ENCODE measurements around the gene AUTS2. TPM values are rescaled to one million over a fixed set of nuclear protein-coding genes. Genes with fewer than 3 reads are reported as not detected.

The AUTS2 gene
- total and polyA plus RNA-seq, 10 of the 15 experiments (the other 5 are each of a cell fraction or from before 2014, with no cell fraction given), result 6.4 to 55.6 (median 21.6) TPM

DNA sequence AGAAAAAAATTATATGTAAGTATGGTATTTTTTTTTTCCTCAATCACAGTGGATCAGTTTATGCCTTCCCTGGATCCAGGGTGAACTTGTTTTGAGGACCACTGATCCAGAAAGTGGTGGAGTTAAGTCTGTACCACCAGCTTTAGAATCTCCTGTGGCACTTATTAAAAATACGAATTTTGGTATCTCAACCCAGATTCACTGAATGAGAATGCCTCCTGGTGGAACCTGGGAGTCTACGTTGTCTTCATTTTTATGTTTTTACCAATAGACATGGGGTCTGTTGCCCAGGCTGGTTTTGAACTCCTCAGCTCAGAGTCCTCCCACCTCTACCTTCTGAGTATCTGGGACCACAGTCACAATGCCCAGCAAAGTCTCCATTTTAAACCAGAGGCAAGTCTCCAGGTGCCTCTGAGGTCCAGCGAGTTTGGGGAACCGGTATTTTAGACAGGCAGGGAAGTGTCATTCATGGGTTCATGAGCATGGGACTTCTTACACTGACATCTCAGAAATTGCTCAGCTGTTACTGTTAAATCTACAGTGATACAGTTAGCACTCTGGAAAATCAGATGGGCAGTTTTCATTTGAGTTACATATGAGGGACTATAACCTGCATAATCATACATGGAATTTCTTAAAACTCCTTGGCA, 200.9 kb downstream of the AUTS2 start (continued):
- TF ChIP-seq, protein P1, sequence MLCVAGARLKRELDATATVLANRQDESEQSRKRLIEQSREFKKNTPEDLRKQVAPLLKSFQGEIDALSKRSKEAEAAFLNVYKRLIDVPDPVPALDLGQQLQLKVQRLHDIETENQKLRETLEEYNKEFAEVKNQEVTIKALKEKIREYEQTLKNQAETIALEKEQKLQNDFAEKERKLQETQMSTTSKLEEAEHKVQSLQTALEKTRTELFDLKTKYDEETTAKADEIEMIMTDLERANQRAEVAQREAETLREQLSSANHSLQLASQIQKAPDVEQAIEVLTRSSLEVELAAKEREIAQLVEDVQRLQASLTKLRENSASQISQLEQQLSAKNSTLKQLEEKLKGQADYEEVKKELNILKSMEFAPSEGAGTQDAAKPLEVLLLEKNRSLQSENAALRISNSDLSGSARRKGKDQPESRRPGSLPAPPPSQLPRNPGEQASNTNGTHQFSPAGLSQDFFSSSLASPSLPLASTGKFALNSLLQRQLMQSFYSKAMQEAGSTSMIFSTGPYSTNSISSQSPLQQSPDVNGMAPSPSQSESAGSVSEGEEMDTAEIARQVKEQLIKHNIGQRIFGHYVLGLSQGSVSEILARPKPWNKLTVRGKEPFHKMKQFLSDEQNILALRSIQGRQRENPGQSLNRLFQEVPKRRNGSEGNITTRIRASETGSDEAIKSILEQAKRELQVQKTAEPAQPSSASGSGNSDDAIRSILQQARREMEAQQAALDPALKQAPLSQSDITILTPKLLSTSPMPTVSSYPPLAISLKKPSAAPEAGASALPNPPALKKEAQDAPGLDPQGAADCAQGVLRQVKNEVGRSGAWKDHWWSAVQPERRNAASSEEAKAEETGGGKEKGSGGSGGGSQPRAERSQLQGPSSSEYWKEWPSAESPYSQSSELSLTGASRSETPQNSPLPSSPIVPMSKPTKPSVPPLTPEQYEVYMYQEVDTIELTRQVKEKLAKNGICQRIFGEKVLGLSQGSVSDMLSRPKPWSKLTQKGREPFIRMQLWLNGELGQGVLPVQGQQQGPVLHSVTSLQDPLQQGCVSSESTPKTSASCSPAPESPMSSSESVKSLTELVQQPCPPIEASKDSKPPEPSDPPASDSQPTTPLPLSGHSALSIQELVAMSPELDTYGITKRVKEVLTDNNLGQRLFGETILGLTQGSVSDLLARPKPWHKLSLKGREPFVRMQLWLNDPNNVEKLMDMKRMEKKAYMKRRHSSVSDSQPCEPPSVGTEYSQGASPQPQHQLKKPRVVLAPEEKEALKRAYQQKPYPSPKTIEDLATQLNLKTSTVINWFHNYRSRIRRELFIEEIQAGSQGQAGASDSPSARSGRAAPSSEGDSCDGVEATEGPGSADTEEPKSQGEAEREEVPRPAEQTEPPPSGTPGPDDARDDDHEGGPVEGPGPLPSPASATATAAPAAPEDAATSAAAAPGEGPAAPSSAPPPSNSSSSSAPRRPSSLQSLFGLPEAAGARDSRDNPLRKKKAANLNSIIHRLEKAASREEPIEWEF (IDR thresholded peaks at IDR 0.05; ENCODE audit: insufficient replicate concordance, low read depth, low read length), result no peak

- in situ Hi-C loops (cut with MboI), result loop anchor here (5.0 kb wide), 1 partner anchor 193 kb away; no protein-coding TSS in a partner anchor
- WGBS (ENCODE audit: insufficient coverage, insufficient replicate concordance, low lambda C conversion rate, missing lambda C conversion rate), result 15% methylated on average over 2 of the region's 2 CpGs
- H3K4me1 ChIP-seq (ENCODE audit: control insufficient read depth, insufficient read depth, low read length), result peaks cover 34% of the 10 kb centered on the region
- no peak overlapping the region for H2AFZ ChIP-seq (ENCODE audit: control insufficient read depth, low read depth, low read length)
- H3K27me3 ChIP-seq (replicated peaks in 1 of 2; ENCODE audit: control insufficient read depth in 2 of 2, insufficient read depth in 2 of 2, low read length in 1 of 2), result no peaks in the 10 kb centered on the region
- no peaks in the 10 kb centered on the region for H3K36me3 ChIP-seq (ENCODE audit: control insufficient read depth in 2 of 2, insufficient read depth in 2 of 2, low read length in 1 of 2)
- no peak overlapping the region for H3K4me2 ChIP-seq (ENCODE audit: control insufficient read depth, insufficient read depth)
- CTCF ChIA-PET, result interaction anchor here (0.6 to 2.4 kb wide), 21 partner anchors 9 to 899 kb away, joined by 3 to 11 read pairs (median 5); no protein-coding TSS in a partner anchor
- no peaks in the 10 kb centered on the region; the same call in none of the 2 replicates for H3K79me2 ChIP-seq (ENCODE audit: control insufficient read depth, insufficient read depth, low read length)
- no peak for DNase-seq (ENCODE audit: low read depth, low spot score)
- intact Hi-C loops (cut with micrococcal nuclease; ENCODE audit: unreplicated experiment), result loop anchor here (5.0 to 10.0 kb wide), 3 partner anchors 107 to 965 kb away; no protein-coding TSS in a partner anchor
- BruUV-seq (replicated peaks), result no TSS peak
- SMC1A ChIA-PET (ENCODE audit: uncharacterized antibody, unreplicated experiment), result interaction anchor here (0.6 to 10.5 kb wide), 28 partner anchors 11 to 373 kb away, joined by 3 to 103 read pairs (median 5); no protein-coding TSS in a partner anchor
- H3K9me3 ChIP-seq (replicated peaks; ENCODE audit: control insufficient read depth, insufficient read depth, low read length), result no peaks in the 10 kb centered on the region
- POLR2A ChIA-PET, result interaction anchor here (0.6 to 2.5 kb wide), 7 partner anchors 23 to 198 kb away, joined by 3 to 10 read pairs (median 3); no protein-coding TSS in a partner anchor
- H3K4me3 ChIP-seq, result no peak overlapping the region
- no peak overlapping the region for H3K27ac ChIP-seq (ENCODE audit: control insufficient read depth, insufficient read depth)
- RAD21 ChIA-PET (ENCODE audit: unreplicated experiment), result interaction anchor here (0.8 to 7.3 kb wide), 17 partner anchors 8 to 135 kb away, joined by 3 to 86 read pairs (median 4); no protein-coding TSS in a partner anchor
- no peak for FAIRE-seq
- no peak overlapping the region for H3K9ac ChIP-seq (ENCODE audit: control insufficient read depth, insufficient read depth, low read length)
- no peaks in the 10 kb centered on the region for H4K20me1 ChIP-seq (ENCODE audit: control insufficient read depth, insufficient read depth)
- ATAC-seq, result no peak
- TF ChIP-seq RAD51 (IDR thresholded peaks at IDR 0.05) (no peak), FOXM1 (IDR thresholded peaks at IDR 0.05; ENCODE audit: low read depth, low read length) (no peak), CEBPZ (IDR thresholded peaks at IDR 0.05; ENCODE audit: low read depth, low read length) (no peak), ZNF24 (IDR thresholded peaks at IDR 0.05) (no peak), JUNB (IDR thresholded peaks at IDR 0.05) (no peak)
- TF ChIP-seq, protein P2, sequence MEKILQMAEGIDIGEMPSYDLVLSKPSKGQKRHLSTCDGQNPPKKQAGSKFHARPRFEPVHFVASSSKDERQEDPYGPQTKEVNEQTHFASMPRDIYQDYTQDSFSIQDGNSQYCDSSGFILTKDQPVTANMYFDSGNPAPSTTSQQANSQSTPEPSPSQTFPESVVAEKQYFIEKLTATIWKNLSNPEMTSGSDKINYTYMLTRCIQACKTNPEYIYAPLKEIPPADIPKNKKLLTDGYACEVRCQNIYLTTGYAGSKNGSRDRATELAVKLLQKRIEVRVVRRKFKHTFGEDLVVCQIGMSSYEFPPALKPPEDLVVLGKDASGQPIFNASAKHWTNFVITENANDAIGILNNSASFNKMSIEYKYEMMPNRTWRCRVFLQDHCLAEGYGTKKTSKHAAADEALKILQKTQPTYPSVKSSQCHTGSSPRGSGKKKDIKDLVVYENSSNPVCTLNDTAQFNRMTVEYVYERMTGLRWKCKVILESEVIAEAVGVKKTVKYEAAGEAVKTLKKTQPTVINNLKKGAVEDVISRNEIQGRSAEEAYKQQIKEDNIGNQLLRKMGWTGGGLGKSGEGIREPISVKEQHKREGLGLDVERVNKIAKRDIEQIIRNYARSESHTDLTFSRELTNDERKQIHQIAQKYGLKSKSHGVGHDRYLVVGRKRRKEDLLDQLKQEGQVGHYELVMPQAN (conservative IDR thresholded peaks at IDR 0.05), result no peak
- TF ChIP-seq, protein P3, sequence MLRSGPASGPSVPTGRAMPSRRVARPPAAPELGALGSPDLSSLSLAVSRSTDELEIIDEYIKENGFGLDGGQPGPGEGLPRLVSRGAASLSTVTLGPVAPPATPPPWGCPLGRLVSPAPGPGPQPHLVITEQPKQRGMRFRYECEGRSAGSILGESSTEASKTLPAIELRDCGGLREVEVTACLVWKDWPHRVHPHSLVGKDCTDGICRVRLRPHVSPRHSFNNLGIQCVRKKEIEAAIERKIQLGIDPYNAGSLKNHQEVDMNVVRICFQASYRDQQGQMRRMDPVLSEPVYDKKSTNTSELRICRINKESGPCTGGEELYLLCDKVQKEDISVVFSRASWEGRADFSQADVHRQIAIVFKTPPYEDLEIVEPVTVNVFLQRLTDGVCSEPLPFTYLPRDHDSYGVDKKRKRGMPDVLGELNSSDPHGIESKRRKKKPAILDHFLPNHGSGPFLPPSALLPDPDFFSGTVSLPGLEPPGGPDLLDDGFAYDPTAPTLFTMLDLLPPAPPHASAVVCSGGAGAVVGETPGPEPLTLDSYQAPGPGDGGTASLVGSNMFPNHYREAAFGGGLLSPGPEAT (IDR thresholded peaks at IDR 0.05; ENCODE audit: low read depth), result no peak
Observed at GRCh38 chr7:69799990-69800389, 201.7 kb downstream of the AUTS2 start.

All from GM12878 (cell line).